NCI-H82 treated with DMSO at 0.1 percent for 48 hours (cell line): ENCODE data around the gene GTF2H4.
"Not testable (repeated sequence)": the region's sequence is repeated elsewhere in the genome, so short reads cannot be mapped to it uniquely, and the experiment has no call there.

Experiments
- DNase-seq: peaks from one replicate; lab custom pipeline; 2025; ENCODE audit not compliant: unreplicated experiment; lab: John Stamatoyannopoulos, UW

GTF2H4 gene

GRCh38 chr6:30918670-30919069, 10.7 kb downstream of the GTF2H4 start:
- no peak for DNase-seq

- no peak for DNase-seq
These were observed 14.4 kb downstream of the GTF2H4 start for GRCh38 chr6:30922447-30922852.

GRCh38 chr6:30924040-30924627, 16.1 kb downstream of the GTF2H4 start:
- DNase-seq = not testable (repeated sequence)

GRCh38 chr6:30926644-30927043, 18.6 kb downstream of the GTF2H4 start:
- DNase-seq = no peak

- not testable (repeated sequence) for DNase-seq
These were observed 19.1 kb downstream of the GTF2H4 start for GRCh38 chr6:30927080-30927479.

GRCh38 chr6:30928677-30929076, 20.7 kb downstream of the GTF2H4 start:
- DNase-seq = no peak

- no peak for DNase-seq
These were observed 22.5 kb downstream of the GTF2H4 start for GRCh38 chr6:30930506-30930905.

- no peak for DNase-seq
These were observed 23.3 kb downstream of the GTF2H4 start for GRCh38 chr6:30931272-30931671.

- DNase-seq = no peak
These were observed 24.1 kb downstream of the GTF2H4 start, which contains the start of gene SFTA2 for GRCh38 chr6:30931969-30932645. Gene SFTA2 (minus strand): TSS chr6:30932170. CDS start chr6:30932096, 74 bp downstream.

GRCh38 chr6:30932665-30933365, 24.8 kb downstream of the GTF2H4 start:
- no peak for DNase-seq

GRCh38 chr6:30935018-30935417, 27.0 kb downstream of the GTF2H4 start:
- DNase-seq = no peak

GRCh38 chr6:30937265-30937664, 29.3 kb downstream of the GTF2H4 start:
- no peak for DNase-seq

- no peak for DNase-seq
These were observed 30.7 kb downstream of the GTF2H4 start for GRCh38 chr6:30938730-30939129.

- DNase-seq = no peak
These were observed 31.5 kb downstream of the GTF2H4 start for GRCh38 chr6:30939473-30939872.

GRCh38 chr6:30940361-30940986, 32.5 kb downstream of the GTF2H4 start, which contains the start of gene MUCL3:
Gene MUCL3 (plus strand): TSS chr6:30940973. CDS start chr6:30941000, 27 bp downstream.
- DNase-seq = no peak

- peak; percentile 34 for DNase-seq
These were observed 34.5 kb downstream of the GTF2H4 start for GRCh38 chr6:30942338-30943060.

GRCh38 chr6:30944051-30944450, 36.0 kb downstream of the GTF2H4 start:
- no peak for DNase-seq

GRCh38 chr6:30945281-30945680, 37.3 kb downstream of the GTF2H4 start:
- no peak for DNase-seq

GRCh38 chr6:30947231-30947630, 39.2 kb downstream of the GTF2H4 start:
- no peak for DNase-seq

- DNase-seq = no peak
These were observed 40.8 kb downstream of the GTF2H4 start for GRCh38 chr6:30948811-30949210.

- no peak for DNase-seq
These were observed 44.0 kb downstream of the GTF2H4 start for GRCh38 chr6:30951907-30952469.
